Central memory CD8-positive, alpha-beta T cell (primary cell): ENCODE data around the gene PATJ.

Experiments
- ATAC-seq: fragments of 150-1000 bp; cut with Tn5 transposase; replicated peaks from 2 replicates; pipeline ENCODE4 v1.10.0; 2022; ENCODE audit warnings: mild to moderate bottlenecking, moderate FRiP score, moderate number of reproducible peaks; ENCODE audit not compliant: poor library complexity, severe bottlenecking; ENCODE audit errors: extremely low read depth
- DNase-seq, 2 donors: peaks; one replicate each; pipeline ENCODE4 v3.0.0; 2021; ENCODE audit warnings: low spot score in 2 of 2
- H3K27ac Mint-ChIP-seq: one replicate; pipeline ENCODE4 v1.8.0; 2022; ENCODE audit warnings: low read depth, mild to moderate bottlenecking, moderate library complexity, mixed read lengths
- H3K27me3 Mint-ChIP-seq: one replicate; pipeline ENCODE4 v1.8.0; 2022; ENCODE audit warnings: mixed read lengths
- H3K36me3 Mint-ChIP-seq: one replicate; pipeline ENCODE4 v1.8.0; 2022; ENCODE audit warnings: mild to moderate bottlenecking, moderate library complexity, mixed read lengths; ENCODE audit not compliant: insufficient read depth
- H3K4me1 Mint-ChIP-seq: one replicate; pipeline ENCODE4 v1.8.0; 2022; ENCODE audit warnings: mixed read lengths
- H3K4me3 Mint-ChIP-seq: one replicate; pipeline ENCODE4 v1.8.0; 2022; ENCODE audit warnings: mild to moderate bottlenecking, moderate library complexity, mixed read lengths
- H3K9me3 Mint-ChIP-seq: one replicate; pipeline ENCODE4 v1.8.0; 2022; ENCODE audit warnings: mixed read lengths

Gene PATJ

DNA sequence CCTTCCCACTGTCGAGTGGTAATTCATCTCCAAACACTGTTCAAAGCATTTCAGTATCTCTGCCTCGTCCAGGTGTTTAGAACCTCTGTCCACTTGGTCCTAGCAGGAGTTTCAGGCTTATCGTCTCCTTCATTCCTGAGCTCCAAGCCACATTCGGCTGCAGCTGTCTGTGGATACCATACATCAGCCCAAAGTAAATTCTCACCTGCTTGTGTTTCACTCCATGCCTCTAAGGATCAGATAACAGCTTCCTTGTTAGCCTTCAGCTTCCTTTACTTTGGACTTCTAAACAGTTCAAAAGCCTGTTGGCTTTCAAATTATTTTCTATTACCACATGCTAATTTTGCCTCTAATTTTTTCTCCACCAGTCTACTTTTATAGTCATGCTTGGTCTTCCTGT lies 233.4 kb downstream of the PATJ start:
- DNase-seq (no peak), ATAC-seq (no peak)
- Mint-ChIP-seq H3K27ac (no peak overlapping the region), H3K9me3 (no peaks in the 10 kb centered on the region), H3K4me3 (no peak overlapping the region), H3K27me3 (no peaks in the 10 kb centered on the region), H3K4me1 (peaks cover 8% of the 10 kb centered on the region), H3K36me3 (no peaks in the 10 kb centered on the region)

DNA sequence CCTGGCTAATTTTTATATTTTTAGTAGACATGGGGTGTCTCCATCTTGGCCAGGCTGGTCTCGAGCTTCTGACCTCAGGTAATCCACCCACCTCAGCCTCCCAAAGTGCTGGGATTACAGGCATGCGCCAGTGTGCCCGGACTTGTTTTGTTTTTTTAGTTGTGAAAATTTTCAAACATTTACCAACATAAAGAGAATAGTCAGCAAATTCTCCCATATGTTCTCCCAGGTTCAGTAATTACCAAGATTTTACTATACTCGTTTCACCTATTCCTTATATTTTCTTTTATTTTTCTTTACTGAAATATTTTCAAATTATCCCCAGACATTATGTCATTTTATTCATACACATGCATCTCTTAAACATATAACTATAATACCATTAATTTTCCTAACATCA lies 234.3 kb downstream of the PATJ start:
- Mint-ChIP-seq H3K4me3 (no peak overlapping the region), H3K9me3 (no peaks in the 10 kb centered on the region), H3K4me1 (peaks cover 8% of the 10 kb centered on the region), H3K36me3 (no peaks in the 10 kb centered on the region), H3K27me3 (no peaks in the 10 kb centered on the region), H3K27ac (no peak overlapping the region)
- ATAC-seq: no peak
- DNase-seq: no peak

- no peak overlapping the region for H3K27ac Mint-ChIP-seq
- H3K9me3 Mint-ChIP-seq: no peaks in the 10 kb centered on the region
- no peaks in the 10 kb centered on the region for H3K27me3 Mint-ChIP-seq
- no peak overlapping the region for H3K4me3 Mint-ChIP-seq
- ATAC-seq: no peak
- no peak for DNase-seq
- peaks cover 8% of the 10 kb centered on the region for H3K4me1 Mint-ChIP-seq
- H3K36me3 Mint-ChIP-seq: no peaks in the 10 kb centered on the region
Observed at GRCh38 chr1:61978796-61979195, 236.5 kb downstream of the PATJ start.

- peaks cover 8% of the 10 kb centered on the region for H3K4me1 Mint-ChIP-seq
- no peak for ATAC-seq
- DNase-seq: no peak
- H3K36me3 Mint-ChIP-seq: no peaks in the 10 kb centered on the region
- H3K27ac Mint-ChIP-seq: no peak overlapping the region
- H3K9me3 Mint-ChIP-seq: no peaks in the 10 kb centered on the region
- H3K4me3 Mint-ChIP-seq: no peak overlapping the region
- H3K27me3 Mint-ChIP-seq: no peaks in the 10 kb centered on the region
Observed at GRCh38 chr1:61979729-61980128, 237.4 kb downstream of the PATJ start.

- H3K9me3 Mint-ChIP-seq: no peaks in the 10 kb centered on the region
- peaks cover 6% of the 10 kb centered on the region for H3K4me1 Mint-ChIP-seq
- H3K36me3 Mint-ChIP-seq: no peaks in the 10 kb centered on the region
- no peak overlapping the region for H3K27ac Mint-ChIP-seq
- DNase-seq (no peak), ATAC-seq (no peak)
- H3K27me3 Mint-ChIP-seq: no peaks in the 10 kb centered on the region
- H3K4me3 Mint-ChIP-seq: no peak overlapping the region
Observed at GRCh38 chr1:61980561-61980960, 238.3 kb downstream of the PATJ start.

DNA sequence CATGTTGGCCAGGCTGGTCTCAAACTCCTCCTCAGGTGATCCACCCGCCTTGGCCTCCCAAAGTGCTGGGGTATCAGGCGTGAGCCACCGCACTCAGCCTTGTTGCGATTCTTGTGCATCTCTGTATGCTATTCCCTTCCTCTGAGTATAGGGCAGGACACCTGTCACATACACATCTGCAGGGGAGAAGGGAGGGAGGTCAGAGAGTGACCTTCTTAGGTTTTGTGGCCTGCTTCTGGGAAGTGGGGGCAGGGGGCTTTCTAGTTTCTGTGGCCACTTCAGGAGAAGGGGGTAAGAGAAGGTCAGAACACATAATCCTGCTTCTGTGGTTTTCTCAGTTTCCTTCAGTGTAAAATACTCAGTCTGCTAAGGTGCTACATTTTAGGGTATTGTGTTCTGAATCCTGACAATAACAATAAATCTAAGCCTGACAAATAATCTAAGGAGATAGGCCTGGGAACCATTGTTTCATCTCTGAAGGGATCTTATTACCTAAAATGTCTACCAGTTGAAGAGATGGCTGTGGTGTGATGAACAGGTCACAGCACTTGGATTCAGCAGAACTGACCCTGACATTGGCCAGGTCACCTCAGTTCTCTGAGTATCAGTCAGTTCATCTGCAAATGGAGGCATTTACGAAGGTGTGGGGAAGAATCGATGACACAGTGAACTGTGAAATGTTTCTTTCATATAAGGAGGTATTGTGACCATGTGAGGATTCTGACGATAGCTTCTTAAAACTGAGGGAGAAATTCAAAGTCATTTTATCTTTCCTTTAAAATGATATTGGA lies 239.8 kb downstream of the PATJ start:
- Mint-ChIP-seq H3K4me1 (no peaks in the 10 kb centered on the region), H3K27ac (no peak overlapping the region), H3K9me3 (no peaks in the 10 kb centered on the region), H3K27me3 (no peaks in the 10 kb centered on the region), H3K4me3 (no peak overlapping the region), H3K36me3 (peaks cover under 1% of the 10 kb centered on the region)
- DNase-seq: no peak
- ATAC-seq: no peak

DNA sequence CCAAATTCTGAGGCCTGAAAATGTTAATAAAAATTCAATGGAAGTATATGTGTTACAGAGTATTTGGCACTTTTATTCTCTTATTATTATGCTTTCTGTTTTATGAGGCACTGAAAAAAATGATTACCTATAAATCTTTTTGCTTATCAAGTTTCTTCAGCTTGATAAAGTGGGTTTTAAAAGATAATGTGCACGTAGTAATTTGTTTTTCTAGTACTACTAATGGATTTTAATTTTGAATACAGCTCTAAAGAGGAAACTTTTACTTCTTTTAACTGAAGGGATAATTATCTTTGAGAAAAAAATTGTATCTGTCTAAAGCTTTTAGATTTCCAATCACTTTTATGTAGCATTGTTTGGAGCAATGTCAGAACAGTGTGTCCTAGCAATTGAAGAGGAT lies 241.0 kb downstream of the PATJ start:
- no peak for DNase-seq
- Mint-ChIP-seq H3K36me3 (peaks cover 1% of the 10 kb centered on the region), H3K9me3 (no peaks in the 10 kb centered on the region), H3K4me1 (no peaks in the 10 kb centered on the region), H3K4me3 (no peak overlapping the region), H3K27me3 (no peaks in the 10 kb centered on the region), H3K27ac (no peak overlapping the region)
- no peak for ATAC-seq

GRCh38 chr1:61992257-61992656 lies 250.0 kb downstream of the PATJ start:
- ATAC-seq: no peak
- H3K36me3 Mint-ChIP-seq: peaks cover 5% of the 10 kb centered on the region

DNA sequence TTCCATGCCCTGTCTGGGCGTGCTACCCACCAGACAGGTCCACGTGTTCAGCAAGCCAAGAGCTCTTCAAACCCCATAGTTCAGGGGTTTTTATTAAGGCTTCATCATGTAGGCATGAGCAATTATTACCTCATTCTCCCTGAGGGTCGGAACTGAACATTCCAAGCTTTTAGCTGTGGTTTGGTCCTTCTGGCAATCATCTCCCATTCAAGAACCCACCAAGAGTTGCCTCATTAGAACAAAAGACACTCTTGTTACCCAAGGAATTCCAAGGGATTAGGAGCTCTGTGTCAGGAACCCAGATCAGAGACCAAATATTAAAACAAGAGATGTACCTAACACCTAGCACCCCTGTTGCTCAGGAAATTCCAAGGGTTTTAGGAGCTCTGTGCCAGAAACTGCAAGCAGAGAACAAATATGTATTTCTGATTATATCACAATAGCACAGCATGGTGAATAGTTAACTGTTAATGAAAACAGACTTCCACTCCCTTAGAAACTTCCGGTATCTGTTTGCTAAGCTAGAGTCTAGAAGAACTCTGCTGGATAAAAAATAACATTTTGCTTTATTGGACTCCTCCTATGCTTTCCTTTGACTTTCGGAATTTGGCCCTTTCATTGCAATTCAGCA lies 251.2 kb downstream of the PATJ start:
- H3K36me3 Mint-ChIP-seq: peaks cover 5% of the 10 kb centered on the region
- H3K27me3 Mint-ChIP-seq: no peaks in the 10 kb centered on the region
- no peak overlapping the region for H3K27ac Mint-ChIP-seq
- ATAC-seq (no peak), DNase-seq (no peak)
- no peak overlapping the region for H3K4me3 Mint-ChIP-seq
- no peaks in the 10 kb centered on the region for H3K9me3 Mint-ChIP-seq
- no peaks in the 10 kb centered on the region for H3K4me1 Mint-ChIP-seq

More at GRCh38 chr1:61992257-61992656, 250.0 kb downstream of the PATJ start:
- Mint-ChIP-seq H3K27ac (no peak overlapping the region), H3K27me3 (no peaks in the 10 kb centered on the region), H3K4me1 (no peaks in the 10 kb centered on the region), H3K9me3 (no peaks in the 10 kb centered on the region), H3K4me3 (no peak overlapping the region)
- no peak for DNase-seq

GRCh38 chr1:61995641-61996040 lies 253.4 kb downstream of the PATJ start:
- Mint-ChIP-seq H3K27ac (no peak overlapping the region), H3K9me3 (no peaks in the 10 kb centered on the region), H3K27me3 (no peaks in the 10 kb centered on the region), H3K4me1 (no peaks in the 10 kb centered on the region), H3K4me3 (no peak overlapping the region), H3K36me3 (peaks cover 5% of the 10 kb centered on the region)
- DNase-seq (no peak), ATAC-seq (no peak)

GRCh38 chr1:61997123-61997522 lies 254.8 kb downstream of the PATJ start:
- Mint-ChIP-seq H3K36me3 (peaks cover 3% of the 10 kb centered on the region), H3K4me3 (no peak overlapping the region), H3K4me1 (no peaks in the 10 kb centered on the region), H3K27ac (no peak overlapping the region), H3K9me3 (no peaks in the 10 kb centered on the region), H3K27me3 (no peaks in the 10 kb centered on the region)
- no peak for DNase-seq
- no peak for ATAC-seq

DNA sequence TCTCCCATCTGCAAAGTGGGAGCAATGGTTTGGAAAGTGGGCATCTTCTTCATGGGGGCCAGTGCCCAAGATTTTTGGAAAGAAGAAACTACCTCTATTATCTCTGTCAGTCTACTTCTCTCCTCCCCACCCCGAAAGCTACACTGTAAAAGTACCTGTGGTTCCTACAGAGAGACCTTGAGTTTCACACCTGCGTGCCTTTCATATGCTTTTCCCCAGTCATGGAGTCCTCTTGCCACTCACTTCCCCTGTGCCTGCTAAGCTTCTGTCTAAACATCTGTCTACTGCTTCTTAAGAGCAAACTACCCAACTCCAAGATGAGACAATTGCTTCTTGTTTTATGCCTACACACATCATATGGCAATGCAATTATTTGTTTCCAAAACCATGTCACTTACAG lies 261.5 kb downstream of the PATJ start:
- Mint-ChIP-seq H3K4me3 (no peak overlapping the region), H3K27me3 (no peaks in the 10 kb centered on the region), H3K4me1 (no peaks in the 10 kb centered on the region), H3K36me3 (peaks cover 7% of the 10 kb centered on the region), H3K27ac (no peak overlapping the region), H3K9me3 (no peaks in the 10 kb centered on the region)
- ATAC-seq: no peak
- DNase-seq: no peak

DNA sequence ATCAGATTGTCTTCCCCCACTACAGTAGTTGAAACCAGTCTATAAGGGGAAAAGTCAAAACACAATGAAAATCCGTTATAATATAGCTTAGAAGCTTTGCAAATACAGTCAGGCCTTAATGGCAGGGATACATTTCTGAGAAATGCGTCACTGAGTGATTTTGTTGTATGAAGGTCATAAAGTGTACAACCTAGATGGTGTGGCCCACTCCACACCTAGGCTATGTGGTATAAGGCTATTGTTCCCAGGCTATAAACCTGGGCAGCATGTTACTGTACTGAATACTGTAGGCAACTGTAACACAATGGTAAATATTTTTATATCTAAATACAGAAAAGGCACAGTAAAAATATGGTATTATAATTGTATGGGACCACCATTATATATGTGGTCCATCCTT lies 264.4 kb downstream of the PATJ start:
- H3K36me3 Mint-ChIP-seq: peaks cover 11% of the 10 kb centered on the region
- DNase-seq (no peak), ATAC-seq (no peak)
- H3K4me1 Mint-ChIP-seq: no peaks in the 10 kb centered on the region
- no peak overlapping the region for H3K27ac Mint-ChIP-seq
- no peaks in the 10 kb centered on the region for H3K27me3 Mint-ChIP-seq
- no peak overlapping the region for H3K4me3 Mint-ChIP-seq
- no peaks in the 10 kb centered on the region for H3K9me3 Mint-ChIP-seq
